ENCODE measurements around the gene C6orf118.

- TF ChIP-seq YY1 (IDR thresholded peaks at IDR 0.05; ENCODE audit: low read depth) (no peak), MAX (IDR thresholded peaks at IDR 0.05) (no peak), REST (IDR thresholded peaks at IDR 0.05; ENCODE audit: low read depth) (no peak)
These were observed 16.7 kb downstream of the C6orf118 start for GRCh38 chr6:165292657-165293056.

All from Ishikawa (cell line).